ENCODE data around the gene CA12. TPM values are rescaled to one million over a fixed set of nuclear protein-coding genes. Genes with fewer than 3 reads are reported as not detected.

The CA12 gene
- polyA plus RNA-seq, 1 experiment, result 61.4 TPM

DNA sequence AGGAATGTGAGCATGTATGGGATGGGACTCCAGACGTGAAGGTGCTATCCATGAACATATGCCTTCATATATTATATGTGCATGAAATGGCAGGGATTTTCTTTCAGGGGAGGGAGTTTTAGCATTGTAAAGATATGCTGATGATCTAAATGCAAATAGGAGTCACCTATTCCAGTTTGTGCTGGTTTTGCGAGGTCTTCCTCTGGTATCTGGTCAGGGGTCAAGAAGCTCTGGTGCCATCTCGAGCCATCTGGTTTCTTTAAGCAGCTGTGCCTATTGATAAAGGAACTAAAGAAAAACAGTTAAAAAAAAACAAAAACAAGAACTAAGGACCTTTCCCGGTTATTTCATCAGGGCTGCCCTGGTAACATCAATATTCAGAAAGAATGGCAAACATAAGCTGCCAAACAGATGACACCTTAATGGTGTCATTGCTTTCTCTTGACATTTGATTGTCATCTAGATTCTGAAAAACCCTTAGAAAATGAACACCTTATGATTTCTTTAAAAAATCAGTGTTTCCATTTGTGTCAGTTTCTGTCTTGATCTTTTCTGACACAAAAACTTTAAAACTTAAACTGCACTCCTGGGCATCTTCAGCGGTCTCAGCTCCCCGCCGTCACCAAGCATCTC lies 81.6 kb downstream of the CA12 start:
- TF ChIP-seq, protein P1, sequence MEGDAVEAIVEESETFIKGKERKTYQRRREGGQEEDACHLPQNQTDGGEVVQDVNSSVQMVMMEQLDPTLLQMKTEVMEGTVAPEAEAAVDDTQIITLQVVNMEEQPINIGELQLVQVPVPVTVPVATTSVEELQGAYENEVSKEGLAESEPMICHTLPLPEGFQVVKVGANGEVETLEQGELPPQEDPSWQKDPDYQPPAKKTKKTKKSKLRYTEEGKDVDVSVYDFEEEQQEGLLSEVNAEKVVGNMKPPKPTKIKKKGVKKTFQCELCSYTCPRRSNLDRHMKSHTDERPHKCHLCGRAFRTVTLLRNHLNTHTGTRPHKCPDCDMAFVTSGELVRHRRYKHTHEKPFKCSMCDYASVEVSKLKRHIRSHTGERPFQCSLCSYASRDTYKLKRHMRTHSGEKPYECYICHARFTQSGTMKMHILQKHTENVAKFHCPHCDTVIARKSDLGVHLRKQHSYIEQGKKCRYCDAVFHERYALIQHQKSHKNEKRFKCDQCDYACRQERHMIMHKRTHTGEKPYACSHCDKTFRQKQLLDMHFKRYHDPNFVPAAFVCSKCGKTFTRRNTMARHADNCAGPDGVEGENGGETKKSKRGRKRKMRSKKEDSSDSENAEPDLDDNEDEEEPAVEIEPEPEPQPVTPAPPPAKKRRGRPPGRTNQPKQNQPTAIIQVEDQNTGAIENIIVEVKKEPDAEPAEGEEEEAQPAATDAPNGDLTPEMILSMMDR (IDR thresholded peaks at IDR 0.05; ENCODE audit: low read depth, low read length), result no peak
- Histone ChIP-seq H3K9me3 (ENCODE audit: control insufficient read depth, insufficient read depth, low read length) (no peaks in the 10 kb centered on the region), H3K4me3 (ENCODE audit: low read depth, low read length) (no peak overlapping the region), H3K27ac (ENCODE audit: low read depth, low read length) (no peak overlapping the region), H3K27me3 (ENCODE audit: control insufficient read depth, insufficient read depth, low read length) (no peaks in the 10 kb centered on the region)
- ChIA-PET POLR2A (no interaction called here), CTCF (no interaction called here)
- no peak for DNase-seq (ENCODE audit: low read depth, low spot score)

DNA sequence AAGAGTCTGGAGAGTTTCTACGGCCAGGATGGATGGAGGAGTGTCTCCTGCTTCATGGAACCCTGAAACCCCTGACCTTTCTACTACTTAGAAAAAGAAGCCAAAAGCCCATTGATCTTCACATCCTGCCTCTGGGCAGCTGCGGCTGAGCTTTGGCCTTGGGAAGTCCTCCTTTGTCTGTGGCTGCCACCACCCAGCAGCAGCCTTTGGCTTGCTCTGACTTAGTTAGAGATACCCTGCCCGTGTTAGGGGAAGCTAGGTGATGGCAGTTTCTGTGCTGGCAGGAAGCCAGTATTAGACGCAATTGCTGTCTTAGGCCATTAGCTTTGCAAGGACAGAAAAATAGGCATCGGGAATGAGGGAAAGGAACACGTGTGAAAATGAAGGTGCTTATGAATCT lies 85.5 kb downstream of the CA12 start:
- Histone ChIP-seq H3K27me3 (ENCODE audit: control insufficient read depth, insufficient read depth, low read length) (no peaks in the 10 kb centered on the region), H3K9me3 (ENCODE audit: control insufficient read depth, insufficient read depth, low read length) (no peaks in the 10 kb centered on the region), H3K27ac (ENCODE audit: low read depth, low read length) (no peak overlapping the region), H3K4me3 (ENCODE audit: low read depth, low read length) (no peak overlapping the region)
- TF ChIP-seq, protein P1 (IDR thresholded peaks at IDR 0.05; ENCODE audit: low read depth, low read length), result no peak
- CTCF ChIA-PET, result interaction anchor here (0.5 to 1.6 kb wide), 2 partner anchors 103 to 106 kb away, joined by 6 to 9 read pairs; no protein-coding TSS in a partner anchor
- POLR2A ChIA-PET, result no interaction called here
- DNase-seq (ENCODE audit: low read depth, low spot score), result no peak

DNA sequence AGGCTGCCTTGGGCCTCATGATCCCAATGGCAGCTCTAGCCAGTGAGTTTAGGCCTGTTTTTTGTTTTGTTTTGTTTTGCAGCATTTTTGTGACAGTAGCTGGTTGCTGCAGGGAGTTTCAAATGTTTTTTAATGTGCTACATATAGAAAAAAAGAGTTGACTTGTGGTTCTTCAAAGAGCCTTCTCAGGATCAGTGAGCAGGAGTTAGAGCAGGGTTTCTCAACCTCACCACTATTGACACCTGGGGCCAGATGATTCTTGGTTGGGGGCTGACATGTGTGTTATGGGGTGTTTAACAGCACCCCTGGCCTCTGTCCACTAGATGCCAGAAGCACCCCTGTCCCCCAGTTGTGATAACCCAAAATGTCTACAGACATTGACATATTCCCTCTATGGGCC lies 86.3 kb downstream of the CA12 start:
- TF ChIP-seq, protein P1 (IDR thresholded peaks at IDR 0.05; ENCODE audit: low read depth, low read length), result no peak
- no peak for DNase-seq (ENCODE audit: low read depth, low spot score)
- CTCF ChIA-PET, result interaction anchor here (1.0 kb wide), 1 partner anchor 107 kb away, joined by 3 read pairs; no protein-coding TSS in a partner anchor
- H3K4me3 ChIP-seq (ENCODE audit: low read depth, low read length), result no peak overlapping the region
- H3K27ac ChIP-seq (ENCODE audit: low read depth, low read length), result no peak overlapping the region
- no peaks in the 10 kb centered on the region for H3K27me3 ChIP-seq (ENCODE audit: control insufficient read depth, insufficient read depth, low read length)
- POLR2A ChIA-PET, result no interaction called here
- no peaks in the 10 kb centered on the region for H3K9me3 ChIP-seq (ENCODE audit: control insufficient read depth, insufficient read depth, low read length)

DNA sequence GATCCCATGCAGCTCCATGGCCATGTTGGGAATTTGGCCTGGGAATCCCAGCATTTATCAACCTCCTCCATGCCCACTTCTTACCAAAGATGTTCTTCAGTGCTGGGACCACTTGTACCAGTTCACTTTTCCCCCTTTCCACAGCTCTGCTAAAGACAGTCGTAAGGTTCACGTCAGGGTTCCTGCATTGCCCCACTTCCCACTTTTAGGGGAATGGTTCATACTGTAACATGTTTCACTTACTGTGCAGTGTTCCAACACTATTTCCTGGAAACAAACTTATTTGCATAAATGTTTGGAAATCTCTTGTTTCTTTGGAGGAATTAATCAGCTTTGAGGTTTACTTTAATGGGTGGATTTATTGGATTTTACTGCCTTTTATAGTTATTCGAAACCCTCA lies 87.3 kb downstream of the CA12 start:
- DNase-seq (ENCODE audit: low read depth, low spot score), result no peak
- H3K27ac ChIP-seq (ENCODE audit: low read depth, low read length), result no peak overlapping the region
- H3K9me3 ChIP-seq (ENCODE audit: control insufficient read depth, insufficient read depth, low read length), result no peaks in the 10 kb centered on the region
- ChIA-PET POLR2A (no interaction called here), CTCF (interaction anchor here (1.0 kb wide), 1 partner anchor 108 kb away, joined by 3 read pairs; no protein-coding TSS in a partner anchor)
- no peaks in the 10 kb centered on the region for H3K27me3 ChIP-seq (ENCODE audit: control insufficient read depth, insufficient read depth, low read length)
- no peak overlapping the region for H3K4me3 ChIP-seq (ENCODE audit: low read depth, low read length)
- TF ChIP-seq, protein P1 (IDR thresholded peaks at IDR 0.05; ENCODE audit: low read depth, low read length), result no peak

DNA sequence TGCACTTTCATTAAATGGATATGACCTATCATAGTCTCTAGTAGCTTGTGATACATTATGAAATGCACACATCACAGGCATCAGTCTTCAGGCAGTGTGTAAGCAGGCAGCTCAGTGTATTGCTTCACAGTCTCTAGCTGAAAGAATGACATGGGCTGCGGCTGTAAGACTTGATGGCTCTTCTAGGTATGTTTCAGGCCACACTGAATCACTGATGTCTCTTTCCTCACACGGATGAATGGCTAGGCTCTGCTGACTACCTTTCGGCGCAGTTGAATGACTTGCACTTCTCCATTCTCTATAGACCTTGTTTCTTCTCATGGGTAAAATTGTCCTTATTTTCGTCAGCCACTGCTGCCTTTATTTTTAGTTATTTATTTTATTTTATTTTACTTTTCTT lies 88.9 kb downstream of the CA12 start:
- H3K27ac ChIP-seq (ENCODE audit: low read depth, low read length), result no peak overlapping the region
- CTCF ChIA-PET, result interaction anchor here (0.6 to 3.2 kb wide), 2 partner anchors 109 to 495 kb away, joined by 3 to 40 read pairs; no protein-coding TSS in a partner anchor
- no peak for DNase-seq (ENCODE audit: low read depth, low spot score)
- no peak overlapping the region for H3K4me3 ChIP-seq (ENCODE audit: low read depth, low read length)
- no peaks in the 10 kb centered on the region for H3K9me3 ChIP-seq (ENCODE audit: control insufficient read depth, insufficient read depth, low read length)
- TF ChIP-seq, protein P1 (IDR thresholded peaks at IDR 0.05; ENCODE audit: low read depth, low read length), result no peak
- H3K27me3 ChIP-seq (ENCODE audit: control insufficient read depth, insufficient read depth, low read length), result no peaks in the 10 kb centered on the region
- POLR2A ChIA-PET, result no interaction called here
